IMR-90 (cell line): ENCODE measurements around the gene MINK1. TPM values are rescaled to one million over a fixed set of nuclear protein-coding genes. Genes with fewer than 3 reads are reported as not detected.
A peak's percentile ranks its signal among the peaks of the same experiment; 100 is the strongest.

Source experiments
- ATAC-seq: fragments of 200-7000 bp; cut with Tn5 transposase; 2 replicates; pipeline ENCODE4 v1.9.1; 2020; ENCODE audit warnings: low read depth, mild to moderate bottlenecking, moderate library complexity
- BruUV-seq: library from RNA; stranded (reverse); fragments of 400-500 nt; replicated peaks from 2 replicates; lab custom pipeline; 2021; lab: Mats Ljungman, UMichigan
- CTCF ChIA-PET: fragments of 300-600 bp; formaldehyde crosslinking; extraction: SDS; loops from one replicate; lab custom pipeline; 2021; ENCODE audit warnings: antibody characterized with exemption; lab: Yijun Ruan, JAX
- POLR2A ChIA-PET: fragments of 300-600 bp; sonication (Branson Sonifier 250); formaldehyde crosslinking; loops from one replicate; lab custom pipeline; 2022; ENCODE audit warnings: antibody characterized with exemption; ENCODE audit not compliant: unreplicated experiment; lab: Charles Lee
- DNase-seq: peaks from one replicate; pipeline ENCODE4 v3.0.0; 2013
- H2AFZ ChIP-seq: replicated peaks from 2 replicates; pipeline ENCODE3; 2013; ENCODE audit warnings: low read length, mild to moderate bottlenecking; ENCODE audit not compliant: poor library complexity
- H2AK5ac ChIP-seq: 2 replicates; pipeline ENCODE4 v1.6.1; 2013; ENCODE audit warnings: low read depth, low read length, inconsistent platforms
- H2AK9ac ChIP-seq: replicated peaks from 2 replicates; pipeline ENCODE3; 2013; ENCODE audit warnings: mild to moderate bottlenecking, low read depth, low read length, moderate library complexity; ENCODE audit not compliant: poor library complexity
- H2BK120ac ChIP-seq: 2 replicates; pipeline ENCODE4 v1.6.1; 2013; ENCODE audit warnings: low read depth, low read length, inconsistent platforms
- H2BK15ac ChIP-seq: 3 replicates; pipeline ENCODE4 v1.6.1; 2013; ENCODE audit warnings: low read depth, low read length, inconsistent platforms
- H2BK20ac ChIP-seq: 2 replicates; pipeline ENCODE4 v1.6.1; 2013; ENCODE audit warnings: low read depth, mild to moderate bottlenecking, inconsistent platforms, low read length, moderate library complexity
- H2BK5ac ChIP-seq: 2 replicates; pipeline ENCODE4 v1.6.1; 2013; ENCODE audit warnings: mild to moderate bottlenecking, low read depth, low read length, inconsistent platforms; ENCODE audit not compliant: poor library complexity, severe bottlenecking
- H3K14ac ChIP-seq: replicated peaks from 2 replicates; pipeline ENCODE4 v1.6.1; 2013; ENCODE audit warnings: low read depth, low read length, inconsistent platforms
- H3K18ac ChIP-seq: 2 replicates; pipeline ENCODE4 v1.6.1; 2013; ENCODE audit warnings: low read depth, low read length, control low read depth
- H3K23ac ChIP-seq: 2 replicates; pipeline ENCODE4 v1.6.1; 2013; ENCODE audit warnings: low read depth, low read length, inconsistent platforms
- H3K27ac ChIP-seq: 2 replicates; pipeline ENCODE4 v1.5.1; 2013; ENCODE audit warnings: mild to moderate bottlenecking, control low read depth, low read length; ENCODE audit not compliant: insufficient read depth
- H3K27me3 ChIP-seq: 2 replicates; pipeline ENCODE4 v1.6.1; 2013; ENCODE audit warnings: low read length; ENCODE audit not compliant: control insufficient read depth, insufficient read depth
- H3K36me3 ChIP-seq: 2 replicates; pipeline ENCODE4 v1.6.1; 2013; ENCODE audit warnings: low read length, mixed read lengths; ENCODE audit not compliant: control insufficient read depth, insufficient read depth
- H3K4ac ChIP-seq: 2 replicates; pipeline ENCODE4 v1.6.1; 2013; ENCODE audit warnings: low read depth, low read length, inconsistent platforms
- H3K4me1 ChIP-seq: 2 replicates; pipeline ENCODE4 v1.6.1; 2013; ENCODE audit warnings: low read length, mixed read lengths; ENCODE audit not compliant: control insufficient read depth, insufficient read depth
- H3K4me2 ChIP-seq: 2 replicates; pipeline ENCODE4 v1.6.1; 2013; ENCODE audit warnings: low read depth, mild to moderate bottlenecking, control low read depth, low read length, moderate library complexity
- H3K4me3 ChIP-seq: 2 replicates; pipeline ENCODE4 v1.5.1; 2013; ENCODE audit warnings: low read depth, mild to moderate bottlenecking, control low read depth, low read length, moderate library complexity; ENCODE audit not compliant: insufficient read depth
- H3K56ac ChIP-seq: 2 replicates; pipeline ENCODE4 v1.6.1; 2013; ENCODE audit warnings: low read length, inconsistent platforms; ENCODE audit not compliant: insufficient read depth; ENCODE audit errors: extremely low read depth
- H3K79me1 ChIP-seq, 2 experiments: 2 replicates each; pipeline ENCODE4 v1.6.1; 2013; ENCODE audit warnings: low read length in 2 of 2, inconsistent platforms in 1 of 2, low read depth in 1 of 2
- H3K9ac ChIP-seq: 2 replicates; pipeline ENCODE4 v1.6.1; 2013; ENCODE audit warnings: low read depth, low read length, control low read depth
- H3K9me1 ChIP-seq: 2 replicates; pipeline ENCODE4 v1.6.1; 2013; ENCODE audit warnings: low read length, inconsistent platforms; ENCODE audit not compliant: insufficient read depth
- H3K9me3 ChIP-seq: 2 replicates; pipeline ENCODE4 v1.6.1; 2013; ENCODE audit warnings: low read length; ENCODE audit not compliant: control insufficient read depth, insufficient read depth
- H4K20me1 ChIP-seq: 2 replicates; pipeline ENCODE4 v1.6.1; 2013; ENCODE audit warnings: low read length, inconsistent platforms; ENCODE audit not compliant: insufficient read depth
- H4K5ac ChIP-seq: 2 replicates; pipeline ENCODE4 v1.6.1; 2013; ENCODE audit warnings: mild to moderate bottlenecking, low read depth, low read length, control low read depth
- H4K8ac ChIP-seq, 2 experiments: 2 replicates each; pipeline ENCODE4 v1.6.1; 2013; ENCODE audit warnings: low read depth in 2 of 2, low read length in 2 of 2, control low read depth in 1 of 2, inconsistent platforms in 1 of 2
- H4K91ac ChIP-seq: 2 replicates; pipeline ENCODE4 v1.6.1; 2013; ENCODE audit warnings: low read depth, low read length, inconsistent platforms; ENCODE audit not compliant: insufficient read depth
- CHD1 ChIP-seq: IDR thresholded peaks from 2 replicates; pipeline ENCODE4 v1.6.1; 2012; ENCODE audit warnings: low read depth, low read length, improper control_type of control experiment
- CTCF ChIP-seq: conservative IDR thresholded peaks from 2 replicates; pipeline ENCODE4 v1.5.1; 2012; ENCODE audit warnings: mild to moderate bottlenecking, low read depth, low read length, improper control_type of control experiment
- RAD21 ChIP-seq: IDR thresholded peaks from 2 replicates; pipeline ENCODE4 v1.6.1; 2012; ENCODE audit warnings: low read length, improper control_type of control experiment
- SMC3 ChIP-seq: fragments of 150-350 bp; IDR thresholded peaks from 2 replicates; pipeline ENCODE4 v1.6.1; 2016; ENCODE audit warnings: low read depth, mild to moderate bottlenecking, antibody characterized with exemption, low read length, moderate library complexity
- USF2 ChIP-seq: fragments of 150-350 bp; IDR thresholded peaks from 2 replicates; pipeline ENCODE4 v1.6.1; 2017; ENCODE audit warnings: mild to moderate bottlenecking, antibody characterized with exemption, low read length, low read depth
- WGBS, 2 experiments: methylation state at CpG; one replicate each; pipeline versions ENCODE4 v1.1.5 to v1.1.7; 2013; ENCODE audit warnings: missing lambda C conversion rate in 2 of 2; ENCODE audit not compliant: insufficient read length in 1 of 2; ENCODE audit errors: extremely low coverage in 2 of 2; 5-methylcytosine and 5-hydroxymethylcytosine counted together
- dilution Hi-C: fragments of 300-500 bp; cut with HindIII; formaldehyde crosslinking; loops from one replicate; pipeline ENCODE4 v1.14.3; 2018; ENCODE audit warnings: low sequenced_read_pairs; ENCODE audit not compliant: unreplicated experiment
- in situ Hi-C: fragments of 300-500 bp; cut with MboI; formaldehyde crosslinking; loops from 3 replicates; pipeline ENCODE4 v1.14.3; 2019; ENCODE audit warnings: low sequenced_read_pairs, inconsistent platforms, mixed read lengths
- intact Hi-C: fragments of 100-400 bp; cut with micrococcal nuclease; formaldehyde crosslinking; loops from 2 replicates; pipeline ENCODE4 v1.10.0; 2022
- polyA plus RNA-seq, 3 experiments: library from polyadenylated mRNA; depleted of rRNA; stranded (reverse); fragments of >200 nt; gene quantifications; 2 replicates each; pipeline ENCODE4 v1.2.3, GENCODE V29; 2012; ENCODE audit warnings: low replicate concordance in 1 of 3
- total RNA-seq: library from RNA; depleted of rRNA; stranded (reverse); fragments of >200 nt; gene quantifications from 2 replicates; pipeline ENCODE4 v1.2.3, GENCODE V29; 2012

The MINK1 gene
- total and polyA plus RNA-seq, 2 of the 4 experiments (the other 2 are of a cell fraction): 12.2 to 40.9 TPM

GRCh38 chr17:4853208-4853671, 20.1 kb downstream of the MINK1 start:
- dilution Hi-C loops: no loop called here
- Histone ChIP-seq H3K23ac (no peak overlapping the region), H3K9ac (no peak overlapping the region), H3K9me3 (no peaks in the 10 kb centered on the region), H3K9me1 (peaks cover 26% of the 10 kb centered on the region), H2BK15ac (no peak overlapping the region), H3K79me1 (peaks cover 40 to 77% of the 10 kb centered on the region in 2 experiments), H4K5ac (no peak overlapping the region), H2BK5ac (no peak overlapping the region), H3K4ac (no peak overlapping the region; the same call in 1 of the 2 replicates), H3K4me2 (no peak overlapping the region), H3K36me3 (no peaks in the 10 kb centered on the region; the same call in 1 of the 2 replicates), H2BK120ac (no peak overlapping the region), H2AK9ac (no peak overlapping the region), H2AFZ (no peak overlapping the region), H4K8ac (no peak overlapping the region), H3K4me1 (peaks cover 24% of the 10 kb centered on the region), H3K4me3 (no peak overlapping the region), H3K18ac (no peak overlapping the region), H2AK5ac (peak overlapping the region; percentile 8; the same call in 1 of the 2 replicates), H3K56ac (no peak overlapping the region), H3K27ac (no peak overlapping the region), H3K14ac (no peak overlapping the region), H4K91ac (no peak overlapping the region), H2BK20ac (no peak overlapping the region), H4K20me1 (peaks cover 44% of the 10 kb centered on the region), H3K27me3 (no peaks in the 10 kb centered on the region)
- ATAC-seq (no peak), DNase-seq (no peak)
- intact Hi-C loops: no loop called here
- ChIA-PET CTCF (no interaction called here), POLR2A (no interaction called here)
- no CpG with 5 or more reads among the region's 2 CpGs for WGBS, 2 experiments
- in situ Hi-C loops: no loop called here
- TF ChIP-seq SMC3: no peak
- no peak for TF ChIP-seq CTCF
- TF ChIP-seq CHD1: no peak
- no peak for TF ChIP-seq RAD21
- no peak for TF ChIP-seq USF2
- BruUV-seq: no TSS peak
